ENCODE data around the gene ARHGEF17.

Gene ARHGEF17

DNA sequence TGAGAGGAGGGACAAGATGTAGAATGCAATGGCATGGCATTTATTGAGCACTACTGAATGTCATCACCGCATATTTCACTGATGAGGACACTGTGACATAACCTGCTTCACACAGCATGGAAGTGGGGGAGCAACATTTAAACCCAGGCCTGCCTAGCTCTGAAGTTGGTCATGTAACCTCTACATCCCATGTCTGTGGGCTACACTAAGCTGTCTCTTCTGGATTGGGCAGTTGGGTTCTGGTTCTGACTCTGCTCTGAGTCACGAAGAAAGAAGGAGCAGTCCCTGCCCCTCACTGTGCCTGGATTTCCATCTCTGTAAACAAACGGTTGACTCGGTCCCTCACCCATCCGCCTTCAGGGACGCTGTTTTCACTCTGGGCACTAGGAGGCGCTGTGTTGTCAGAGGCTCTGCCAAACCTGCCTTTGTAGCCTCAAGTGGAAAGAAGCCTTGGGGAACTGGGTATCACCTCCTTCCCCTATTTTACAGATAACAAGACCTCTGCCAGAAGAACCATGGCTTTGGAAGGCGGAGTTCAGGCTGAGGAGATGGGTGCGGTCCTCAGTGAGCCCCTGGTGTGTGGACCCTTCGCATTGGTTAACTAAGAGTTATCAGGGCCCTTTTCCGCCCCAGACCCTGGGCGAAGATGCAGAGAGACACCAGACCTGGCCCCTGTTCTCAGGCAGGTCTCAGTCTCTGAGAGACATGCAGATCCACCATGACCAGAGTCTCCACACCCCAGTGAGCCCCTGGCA, 12.7 kb upstream of the ARHGEF17 start:
- DNase-seq (ENCODE audit: low spot score), result peak; percentile 84
- TF ChIP-seq, protein P1, sequence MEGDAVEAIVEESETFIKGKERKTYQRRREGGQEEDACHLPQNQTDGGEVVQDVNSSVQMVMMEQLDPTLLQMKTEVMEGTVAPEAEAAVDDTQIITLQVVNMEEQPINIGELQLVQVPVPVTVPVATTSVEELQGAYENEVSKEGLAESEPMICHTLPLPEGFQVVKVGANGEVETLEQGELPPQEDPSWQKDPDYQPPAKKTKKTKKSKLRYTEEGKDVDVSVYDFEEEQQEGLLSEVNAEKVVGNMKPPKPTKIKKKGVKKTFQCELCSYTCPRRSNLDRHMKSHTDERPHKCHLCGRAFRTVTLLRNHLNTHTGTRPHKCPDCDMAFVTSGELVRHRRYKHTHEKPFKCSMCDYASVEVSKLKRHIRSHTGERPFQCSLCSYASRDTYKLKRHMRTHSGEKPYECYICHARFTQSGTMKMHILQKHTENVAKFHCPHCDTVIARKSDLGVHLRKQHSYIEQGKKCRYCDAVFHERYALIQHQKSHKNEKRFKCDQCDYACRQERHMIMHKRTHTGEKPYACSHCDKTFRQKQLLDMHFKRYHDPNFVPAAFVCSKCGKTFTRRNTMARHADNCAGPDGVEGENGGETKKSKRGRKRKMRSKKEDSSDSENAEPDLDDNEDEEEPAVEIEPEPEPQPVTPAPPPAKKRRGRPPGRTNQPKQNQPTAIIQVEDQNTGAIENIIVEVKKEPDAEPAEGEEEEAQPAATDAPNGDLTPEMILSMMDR (IDR thresholded peaks at IDR 0.05; ENCODE audit: extremely low read depth, missing control alignments), result peak; percentile 97

DNA sequence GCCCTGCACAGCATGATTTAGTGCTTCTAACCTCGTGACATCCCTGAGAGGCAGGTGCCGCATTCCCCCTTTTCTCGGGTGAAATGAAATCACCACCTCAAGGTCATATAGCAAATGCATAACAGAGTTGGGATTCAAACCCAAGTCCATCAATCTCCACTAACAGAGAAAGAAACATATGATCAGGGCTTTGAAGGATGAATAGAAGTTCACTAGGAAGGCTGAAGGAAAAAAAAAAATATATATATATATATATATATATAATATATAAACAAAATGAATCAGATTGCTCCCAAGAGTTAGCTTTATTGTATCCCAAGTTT, 12.1 kb upstream of the ARHGEF17 start:
- TF ChIP-seq, protein P1 (IDR thresholded peaks at IDR 0.05; ENCODE audit: extremely low read depth, missing control alignments), result no peak
- no peak for DNase-seq (ENCODE audit: low spot score)

DNA sequence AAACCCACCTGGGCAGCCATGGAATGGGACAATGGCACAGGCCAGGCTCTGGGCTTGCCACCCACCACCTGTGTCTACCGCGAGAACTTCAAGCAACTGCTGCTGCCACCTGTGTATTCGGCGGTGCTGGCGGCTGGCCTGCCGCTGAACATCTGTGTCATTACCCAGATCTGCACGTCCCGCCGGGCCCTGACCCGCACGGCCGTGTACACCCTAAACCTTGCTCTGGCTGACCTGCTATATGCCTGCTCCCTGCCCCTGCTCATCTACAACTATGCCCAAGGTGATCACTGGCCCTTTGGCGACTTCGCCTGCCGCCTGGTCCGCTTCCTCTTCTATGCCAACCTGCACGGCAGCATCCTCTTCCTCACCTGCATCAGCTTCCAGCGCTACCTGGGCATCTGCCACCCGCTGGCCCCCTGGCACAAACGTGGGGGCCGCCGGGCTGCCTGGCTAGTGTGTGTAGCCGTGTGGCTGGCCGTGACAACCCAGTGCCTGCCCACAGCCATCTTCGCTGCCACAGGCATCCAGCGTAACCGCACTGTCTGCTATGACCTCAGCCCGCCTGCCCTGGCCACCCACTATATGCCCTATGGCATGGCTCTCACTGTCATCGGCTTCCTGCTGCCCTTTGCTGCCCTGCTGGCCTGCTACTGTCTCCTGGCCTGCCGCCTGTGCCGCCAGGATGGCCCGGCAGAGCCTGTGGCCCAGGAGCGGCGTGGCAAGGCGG, 11.4 kb upstream of the ARHGEF17 start:
- DNase-seq (ENCODE audit: low spot score), result no peak
- TF ChIP-seq, protein P1 (IDR thresholded peaks at IDR 0.05; ENCODE audit: extremely low read depth, missing control alignments), result no peak

DNA sequence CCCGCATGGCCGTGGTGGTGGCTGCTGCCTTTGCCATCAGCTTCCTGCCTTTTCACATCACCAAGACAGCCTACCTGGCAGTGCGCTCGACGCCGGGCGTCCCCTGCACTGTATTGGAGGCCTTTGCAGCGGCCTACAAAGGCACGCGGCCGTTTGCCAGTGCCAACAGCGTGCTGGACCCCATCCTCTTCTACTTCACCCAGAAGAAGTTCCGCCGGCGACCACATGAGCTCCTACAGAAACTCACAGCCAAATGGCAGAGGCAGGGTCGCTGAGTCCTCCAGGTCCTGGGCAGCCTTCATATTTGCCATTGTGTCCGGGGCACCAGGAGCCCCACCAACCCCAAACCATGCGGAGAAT, 10.9 kb upstream of the ARHGEF17 start:
- TF ChIP-seq, protein P1 (IDR thresholded peaks at IDR 0.05; ENCODE audit: extremely low read depth, missing control alignments), result no peak

DNA sequence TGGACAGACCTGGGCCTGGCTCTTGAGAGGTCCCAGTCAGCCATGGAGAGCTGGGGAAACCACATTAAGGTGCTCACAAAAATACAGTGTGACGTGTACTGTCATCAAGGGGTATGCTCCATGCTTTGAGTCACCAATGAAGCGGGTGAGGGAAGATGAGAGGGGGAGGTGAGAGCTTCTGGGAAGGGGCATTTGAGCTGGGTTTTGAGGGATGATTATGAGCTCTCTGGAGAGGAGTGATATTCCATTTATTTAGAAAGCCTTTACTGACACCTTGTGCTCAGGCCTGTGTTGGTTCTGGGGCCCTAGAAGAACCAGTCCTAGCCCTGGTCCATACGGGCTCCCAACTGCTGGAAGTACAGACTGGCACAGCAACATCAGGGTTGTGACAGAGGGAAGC, 10.4 kb upstream of the ARHGEF17 start:
- no peak for DNase-seq (ENCODE audit: low spot score)
- TF ChIP-seq, protein P1 (IDR thresholded peaks at IDR 0.05; ENCODE audit: extremely low read depth, missing control alignments), result no peak

More for the DNA sequence above, 10.9 kb upstream of the ARHGEF17 start:
- DNase-seq (ENCODE audit: low spot score), result no peak

DNA sequence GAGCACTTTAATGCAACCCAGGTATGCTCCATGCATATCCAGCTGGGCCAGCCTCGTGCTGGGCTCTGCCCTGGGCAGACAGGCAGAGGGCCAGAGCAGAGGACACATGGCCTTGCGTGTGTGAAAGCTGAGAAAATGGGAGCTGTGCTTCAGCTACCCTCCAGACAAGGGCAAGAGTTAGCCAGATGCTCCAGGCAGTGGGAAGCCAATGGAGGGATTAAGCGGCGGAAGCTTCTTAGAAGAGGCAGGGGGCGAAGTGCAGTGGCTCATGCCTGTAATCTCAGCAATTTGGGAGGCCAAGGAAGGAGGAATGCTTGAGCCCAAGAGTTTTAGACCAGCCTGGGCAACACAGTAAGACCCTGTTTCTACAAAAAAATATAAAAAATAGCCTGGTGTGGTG, 9.8 kb upstream of the ARHGEF17 start:
- no peak for DNase-seq (ENCODE audit: low spot score)
- TF ChIP-seq, protein P1 (IDR thresholded peaks at IDR 0.05; ENCODE audit: extremely low read depth, missing control alignments), result no peak

DNA sequence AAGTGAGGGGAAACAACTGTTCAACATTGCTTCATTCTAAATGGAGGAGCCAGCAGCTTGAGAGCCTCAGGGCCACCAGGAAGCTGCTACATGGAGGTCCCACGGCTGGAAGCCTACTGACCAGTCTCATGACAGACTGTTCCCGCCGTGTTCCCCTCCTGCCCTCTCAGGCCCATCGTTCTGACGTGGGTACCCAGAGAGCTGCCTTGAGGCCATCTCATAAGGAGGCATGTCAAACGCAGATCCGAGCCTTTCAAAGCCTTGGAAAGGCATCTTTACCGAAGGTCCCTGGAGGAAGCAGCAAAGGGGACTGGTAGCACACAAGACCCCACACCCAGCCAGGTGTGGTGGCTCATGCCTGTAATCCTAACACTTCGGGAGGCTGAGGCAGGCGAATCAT, 8.3 kb upstream of the ARHGEF17 start:
- no peak for DNase-seq (ENCODE audit: low spot score)
- TF ChIP-seq, protein P1 (IDR thresholded peaks at IDR 0.05; ENCODE audit: extremely low read depth, missing control alignments), result no peak
